Natural killer cell (primary cell): ENCODE results near the gene SRGAP3. TPM values are rescaled to one million over a fixed set of nuclear protein-coding genes. Genes with fewer than 3 reads are reported as not detected.

Experiments used
- ATAC-seq, 3 donors: fragments of 150-1000 bp in 2 of 3; fragments of 200-7000 bp in 1 of 3; cut with Tn5 transposase; 1 replicate in 1 of 3; 2 replicates in 2 of 3; pipeline ENCODE4 v1.10.0; 2021; ENCODE audit warnings: mild to moderate bottlenecking in 2 of 3, moderate library complexity in 2 of 3
- DNase-seq, 2 donors: peaks; one replicate each; pipeline versions ENCODE4 v3.0.0 to v3.0.0-alpha.2; 2013 to 2021; ENCODE audit warnings: mixed read lengths in 1 of 2
- H3K27ac ChIP-seq: one replicate; pipeline ENCODE4 v1.5.1; 2013; ENCODE audit warnings: mild to moderate bottlenecking, low read length
- H3K27me3 ChIP-seq: one replicate; pipeline ENCODE4 v1.6.1; 2013; ENCODE audit warnings: low read length; ENCODE audit not compliant: control insufficient read depth, insufficient read depth
- H3K36me3 ChIP-seq: one replicate; pipeline ENCODE4 v1.6.1; 2013; ENCODE audit warnings: low read length; ENCODE audit not compliant: control insufficient read depth, insufficient read depth
- H3K4me1 ChIP-seq: one replicate; pipeline ENCODE4 v1.6.1; 2013; ENCODE audit warnings: low read length; ENCODE audit not compliant: control insufficient read depth, insufficient read depth
- H3K4me3 ChIP-seq: one replicate; pipeline ENCODE4 v1.5.1; 2013; ENCODE audit warnings: low read length
- H3K9me3 ChIP-seq: one replicate; pipeline ENCODE4 v1.6.1; 2013; ENCODE audit warnings: low read length; ENCODE audit not compliant: control insufficient read depth, insufficient read depth
- H3K27ac Mint-ChIP-seq, 2 donors: one replicate each; pipeline ENCODE4 v1.8.0; 2022; ENCODE audit warnings: mild to moderate bottlenecking in 2 of 2, mixed read lengths in 2 of 2, moderate library complexity in 1 of 2
- H3K27me3 Mint-ChIP-seq, 2 donors: one replicate each; pipeline ENCODE4 v1.8.0; 2022; ENCODE audit warnings: low read depth in 2 of 2, mixed read lengths in 2 of 2
- H3K36me3 Mint-ChIP-seq: one replicate; pipeline ENCODE4 v1.8.0; 2022; ENCODE audit warnings: mixed read lengths
- H3K4me1 Mint-ChIP-seq, 2 donors: one replicate each; pipeline ENCODE4 v1.8.0; 2022; ENCODE audit warnings: mixed read lengths in 2 of 2
- H3K4me3 Mint-ChIP-seq: one replicate; pipeline ENCODE4 v1.8.0; 2022; ENCODE audit warnings: mild to moderate bottlenecking, moderate library complexity, mixed read lengths
- H3K9me3 Mint-ChIP-seq, 2 donors: one replicate each; pipeline ENCODE4 v1.8.0; 2022; ENCODE audit warnings: mixed read lengths in 2 of 2
- WGBS: methylation state at CpG from one replicate; pipeline ENCODE4 v1.1.7; 2013; ENCODE audit warnings: missing lambda C conversion rate; ENCODE audit not compliant: insufficient coverage; 5-methylcytosine and 5-hydroxymethylcytosine counted together
- intact Hi-C: fragments of 100-400 bp; cut with micrococcal nuclease; formaldehyde crosslinking; loops from one replicate; pipeline ENCODE4 v1.14.2; 2022
- total RNA-seq, 4 donors: library from RNA; stranded (reverse); fragments of 120-200 nt in 1 of 4; gene quantifications; one replicate each; pipeline versions ENCODE4 v1.2.3 to v1.2.4, GENCODE V29; 2013 to 2022
- TF ChIP-seq, protein P1 (sequence below): fragments of 200-600 bp; IDR thresholded peaks from one replicate; pipeline ENCODE4 v1.8.0; 2022; ENCODE audit warnings: antibody characterized with exemption

Gene SRGAP3
- total RNA-seq, 3 donors from 2014 or later (not counting 1 experiment from before 2014, with no cell fraction given): 2.5 to 14.9 (median 3.0) TPM

DNA sequence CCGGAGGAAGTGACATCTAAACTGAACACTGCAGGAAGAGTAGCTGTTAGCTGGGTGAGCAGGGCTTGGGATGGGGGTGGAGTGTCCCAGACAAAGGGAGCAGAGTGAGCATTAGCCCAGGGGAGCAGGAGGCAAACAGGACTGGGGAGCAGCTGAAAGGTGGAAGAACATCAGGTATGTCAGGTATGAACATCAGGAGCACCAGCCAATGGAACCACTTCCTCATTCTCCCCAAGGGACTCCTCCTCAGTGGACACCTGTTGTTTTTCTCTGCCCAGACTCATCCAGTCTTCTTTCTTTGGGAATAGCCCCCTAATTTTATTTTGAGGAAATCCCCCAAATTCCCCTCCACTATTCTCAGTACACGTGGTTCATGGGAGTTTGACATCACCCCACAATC lies 178.5 kb downstream of the SRGAP3 start:
- ATAC-seq (no peak), DNase-seq (no peak)
- TF ChIP-seq, protein P1, sequence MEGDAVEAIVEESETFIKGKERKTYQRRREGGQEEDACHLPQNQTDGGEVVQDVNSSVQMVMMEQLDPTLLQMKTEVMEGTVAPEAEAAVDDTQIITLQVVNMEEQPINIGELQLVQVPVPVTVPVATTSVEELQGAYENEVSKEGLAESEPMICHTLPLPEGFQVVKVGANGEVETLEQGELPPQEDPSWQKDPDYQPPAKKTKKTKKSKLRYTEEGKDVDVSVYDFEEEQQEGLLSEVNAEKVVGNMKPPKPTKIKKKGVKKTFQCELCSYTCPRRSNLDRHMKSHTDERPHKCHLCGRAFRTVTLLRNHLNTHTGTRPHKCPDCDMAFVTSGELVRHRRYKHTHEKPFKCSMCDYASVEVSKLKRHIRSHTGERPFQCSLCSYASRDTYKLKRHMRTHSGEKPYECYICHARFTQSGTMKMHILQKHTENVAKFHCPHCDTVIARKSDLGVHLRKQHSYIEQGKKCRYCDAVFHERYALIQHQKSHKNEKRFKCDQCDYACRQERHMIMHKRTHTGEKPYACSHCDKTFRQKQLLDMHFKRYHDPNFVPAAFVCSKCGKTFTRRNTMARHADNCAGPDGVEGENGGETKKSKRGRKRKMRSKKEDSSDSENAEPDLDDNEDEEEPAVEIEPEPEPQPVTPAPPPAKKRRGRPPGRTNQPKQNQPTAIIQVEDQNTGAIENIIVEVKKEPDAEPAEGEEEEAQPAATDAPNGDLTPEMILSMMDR: no peak
- Histone ChIP-seq H3K4me1 (no peaks in the 10 kb centered on the region), H3K36me3 (no peaks in the 10 kb centered on the region), H3K4me3 (no peak overlapping the region), H3K27ac (no peak overlapping the region), H3K9me3 (no peaks in the 10 kb centered on the region), H3K27me3 (no peaks in the 10 kb centered on the region)
- Mint-ChIP-seq H3K9me3 (no peaks in the 10 kb centered on the region), H3K4me3 (no peak overlapping the region), H3K27ac (no peak overlapping the region), H3K27me3 (peaks cover 2 to 6% of the 10 kb centered on the region in 2 donors), H3K4me1 (no peaks in the 10 kb centered on the region), H3K36me3 (no peaks in the 10 kb centered on the region)
- intact Hi-C loops: no loop called here
- 88% methylated on average over 2 of the region's 2 CpGs for WGBS

DNA sequence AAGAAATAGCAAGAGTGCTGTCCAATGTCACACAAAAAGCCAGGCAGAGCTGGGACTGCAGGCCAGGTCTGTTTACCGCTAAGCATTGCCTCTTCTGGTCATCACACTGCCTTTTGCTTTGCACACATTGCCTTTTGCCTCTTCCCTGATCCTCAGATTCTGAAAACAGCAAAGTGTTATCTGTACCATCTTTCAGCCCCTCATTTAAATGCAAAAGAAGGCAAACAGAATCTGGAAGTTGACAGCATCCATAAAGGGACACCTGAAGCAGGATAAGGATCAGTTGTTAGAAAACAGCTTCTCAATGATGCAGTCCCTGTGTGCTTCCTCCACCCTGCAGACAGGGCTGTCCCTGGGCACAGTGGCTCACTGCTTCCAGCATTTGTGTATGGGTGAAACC lies 179.5 kb downstream of the SRGAP3 start:
- intact Hi-C loops: no loop called here

DNA sequence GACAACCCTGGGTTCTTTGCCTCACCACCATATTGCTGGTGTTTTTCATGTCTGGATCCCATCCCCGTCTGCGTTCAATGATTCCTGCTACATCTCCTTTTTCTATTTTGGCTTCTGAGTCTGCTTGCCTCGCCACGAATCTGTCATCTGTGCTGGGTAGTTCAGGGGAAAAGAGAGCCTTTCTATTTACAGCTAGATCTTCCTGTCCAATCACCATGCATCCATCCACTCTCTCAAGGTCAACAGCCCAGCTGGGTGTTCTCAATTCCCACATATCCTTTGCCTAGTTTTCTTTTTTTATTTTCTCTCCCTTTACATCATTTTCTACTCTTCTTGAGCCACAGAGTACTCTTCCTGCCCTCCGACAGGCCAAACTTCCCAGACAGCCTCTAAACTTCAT lies 181.4 kb downstream of the SRGAP3 start:
- H3K27ac ChIP-seq: no peak overlapping the region
- intact Hi-C loops: no loop called here
- no peaks in the 10 kb centered on the region for H3K9me3 Mint-ChIP-seq
- no peak overlapping the region for H3K27ac Mint-ChIP-seq
- no peaks in the 10 kb centered on the region for H3K36me3 Mint-ChIP-seq
- TF ChIP-seq, protein P1: no peak
- peaks cover 6 to 11% of the 10 kb centered on the region in 2 donors for H3K27me3 Mint-ChIP-seq
- WGBS: 91% methylated on average over 5 of the region's 5 CpGs
- no peaks in the 10 kb centered on the region for H3K27me3 ChIP-seq
- H3K4me1 Mint-ChIP-seq: no peaks in the 10 kb centered on the region
- no peak overlapping the region for H3K4me3 ChIP-seq
- no peak overlapping the region for H3K4me3 Mint-ChIP-seq
- DNase-seq: no peak
- no peaks in the 10 kb centered on the region for H3K36me3 ChIP-seq
- H3K4me1 ChIP-seq: no peaks in the 10 kb centered on the region
- no peak for ATAC-seq
- no peaks in the 10 kb centered on the region for H3K9me3 ChIP-seq

More for the DNA sequence above, 179.5 kb downstream of the SRGAP3 start:
- no peaks in the 10 kb centered on the region for H3K27me3 ChIP-seq
- WGBS: 94% methylated on average over 1 of the region's 1 CpG
- H3K36me3 ChIP-seq: no peaks in the 10 kb centered on the region
- ATAC-seq (no peak), DNase-seq (no peak)
- H3K4me1 Mint-ChIP-seq: no peaks in the 10 kb centered on the region
- H3K9me3 ChIP-seq: no peaks in the 10 kb centered on the region
- H3K4me1 ChIP-seq: no peaks in the 10 kb centered on the region
- TF ChIP-seq, protein P1: no peak
- H3K4me3 ChIP-seq: no peak overlapping the region
- peaks cover 2 to 6% of the 10 kb centered on the region in 2 donors for H3K27me3 Mint-ChIP-seq
- no peaks in the 10 kb centered on the region for H3K36me3 Mint-ChIP-seq
- no peaks in the 10 kb centered on the region for H3K9me3 Mint-ChIP-seq
- H3K4me3 Mint-ChIP-seq: no peak overlapping the region
- H3K27ac Mint-ChIP-seq: no peak overlapping the region
- no peak overlapping the region for H3K27ac ChIP-seq

DNA sequence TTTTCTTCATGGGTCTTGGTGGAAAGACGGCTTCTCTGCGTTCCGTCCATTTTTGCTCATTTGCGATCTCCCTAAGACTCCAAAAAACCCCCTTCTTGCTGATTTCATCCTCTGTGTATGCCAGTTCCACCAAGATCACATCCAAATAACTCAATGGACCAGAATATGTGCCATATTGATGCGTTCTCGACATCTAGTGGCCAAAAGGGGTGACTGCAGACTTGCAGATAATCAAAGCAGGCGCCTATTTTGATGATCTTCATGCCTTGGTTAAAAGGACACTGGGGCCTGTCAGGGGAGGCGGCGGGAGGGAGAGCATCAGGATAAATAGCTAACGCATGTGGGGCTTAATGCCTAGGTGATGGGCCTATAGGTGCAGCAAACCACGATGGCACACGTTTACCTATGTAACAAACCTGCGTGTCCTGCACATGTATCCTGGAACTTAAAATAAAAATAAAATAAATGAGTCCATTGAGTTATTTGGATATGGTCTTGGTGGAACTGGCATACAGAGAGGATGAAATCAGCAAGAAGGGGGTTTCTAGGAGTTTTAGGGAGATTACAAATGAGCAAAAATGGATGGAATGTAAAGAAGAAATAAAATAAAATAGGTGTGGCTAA lies 182.0 kb downstream of the SRGAP3 start:
- no peaks in the 10 kb centered on the region for H3K4me1 Mint-ChIP-seq
- no peak overlapping the region for H3K27ac Mint-ChIP-seq
- no peaks in the 10 kb centered on the region for H3K4me1 ChIP-seq
- no peaks in the 10 kb centered on the region for H3K27me3 ChIP-seq
- H3K36me3 Mint-ChIP-seq: no peaks in the 10 kb centered on the region
- no peak overlapping the region for H3K27ac ChIP-seq
- H3K9me3 Mint-ChIP-seq: peaks cover 1 to 2% of the 10 kb centered on the region in 2 donors
- 60% methylated on average over 13 of the region's 13 CpGs for WGBS
- DNase-seq: peak in 1 of 2 donors; percentile 30
- H3K9me3 ChIP-seq: no peaks in the 10 kb centered on the region
- no peak overlapping the region for H3K4me3 Mint-ChIP-seq
- TF ChIP-seq, protein P1: peak; percentile 39
- no peak overlapping the region for H3K4me3 ChIP-seq
- ATAC-seq: peak in 1 of 3 donors; percentile 48
- peaks cover 6 to 11% of the 10 kb centered on the region in 2 donors for H3K27me3 Mint-ChIP-seq
- H3K36me3 ChIP-seq: no peaks in the 10 kb centered on the region
- intact Hi-C loops: no loop called here
